ENCODE measurements around the gene DLGAP4.

- TF ChIP-seq POLR2AphosphoS5 (IDR thresholded peaks at IDR 0.05) (no peak), CTCF (IDR thresholded peaks at IDR 0.05 in 8 of 11, conservative IDR thresholded peaks at IDR 0.05 in 3 of 11) (no peak)
Measured at GRCh38 chr20:36526521-36527011, 220.4 kb downstream of the DLGAP4 start.
